HG02884 (cell line): ENCODE data around the gene UTF1.

Experiments used
- ATAC-seq: cut with Tn5 transposase; IDR thresholded peaks from one replicate; pipeline ENCODE4 v1.9.1; 2021; ENCODE audit warnings: mild to moderate bottlenecking, moderate library complexity; ENCODE audit not compliant: unreplicated experiment

Gene UTF1

DNA sequence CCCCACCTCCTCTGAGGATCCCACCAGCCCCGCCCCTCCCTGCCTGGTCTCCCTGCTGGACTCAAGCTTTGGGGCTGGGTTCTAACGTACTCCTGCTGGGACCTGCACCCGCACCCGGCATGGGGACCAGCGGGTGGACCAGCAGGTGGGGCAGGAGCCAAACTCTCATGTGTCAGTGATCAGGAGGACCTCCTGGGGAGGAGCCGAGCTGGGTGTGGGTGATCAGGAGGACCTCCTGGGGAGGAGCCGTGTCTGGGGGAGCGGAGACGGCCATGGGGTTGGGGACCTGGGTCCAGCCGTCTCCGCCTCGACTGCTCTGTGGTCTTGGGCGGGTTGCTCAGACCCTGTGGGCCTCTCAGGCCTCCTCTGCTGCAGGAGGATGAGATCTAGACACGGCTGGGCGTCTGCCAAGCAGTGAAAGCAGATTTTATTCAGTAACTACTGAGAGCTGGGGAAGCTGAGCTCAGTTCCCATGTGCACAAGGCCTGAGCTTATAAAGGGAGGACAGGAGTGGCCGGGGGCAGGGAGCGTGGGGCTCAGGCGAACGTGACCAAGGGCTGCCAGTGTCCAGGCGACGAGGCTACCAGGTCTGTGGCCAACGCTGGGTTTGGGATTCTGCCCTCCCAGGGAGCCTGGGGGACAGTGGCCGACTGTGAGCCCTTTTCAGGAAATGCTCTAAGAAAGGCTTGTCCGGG, 33.6 kb upstream of the UTF1 start:
- ATAC-seq, result no peak

DNA sequence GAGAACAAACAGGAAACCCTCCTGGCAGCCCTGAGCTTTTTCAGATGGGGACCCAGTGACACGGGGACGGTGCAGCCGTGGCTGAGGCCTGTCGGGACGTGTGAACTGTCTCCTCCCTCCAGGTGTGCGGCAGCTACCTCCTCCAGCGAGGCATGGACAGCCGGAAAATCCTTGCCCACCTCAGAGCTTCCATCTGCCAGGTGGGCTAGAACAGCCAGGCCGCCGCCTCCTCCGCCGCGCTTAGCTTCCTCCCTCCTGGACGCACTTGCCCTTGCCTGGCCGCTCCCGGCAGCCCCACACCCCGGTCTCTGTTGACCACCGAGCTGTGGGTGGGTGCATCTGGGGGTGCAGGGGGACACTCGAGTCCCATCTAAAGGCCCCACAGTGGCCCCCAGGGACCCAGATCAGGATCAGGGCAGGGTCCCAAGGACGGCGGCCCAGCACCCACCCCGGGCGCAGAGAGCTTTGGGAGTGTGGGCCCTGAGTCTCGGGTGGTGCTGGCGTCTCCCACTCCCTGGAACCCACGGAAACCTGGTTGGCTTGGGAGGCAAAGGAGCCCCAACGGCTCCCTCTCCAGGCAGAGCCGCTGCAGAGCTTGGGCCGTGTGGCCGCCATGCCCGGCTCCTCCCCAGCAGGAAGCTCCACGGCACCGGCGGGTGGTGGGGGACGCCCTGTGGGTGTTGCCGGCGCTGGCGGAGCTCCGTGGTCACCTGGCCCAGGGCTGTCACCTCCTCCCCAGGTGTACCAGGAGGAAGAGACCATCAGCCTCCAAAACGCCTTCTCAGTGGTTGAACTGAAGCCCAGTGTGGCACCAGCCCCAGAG, 32.9 kb upstream of the UTF1 start:
- ATAC-seq, result no peak

DNA sequence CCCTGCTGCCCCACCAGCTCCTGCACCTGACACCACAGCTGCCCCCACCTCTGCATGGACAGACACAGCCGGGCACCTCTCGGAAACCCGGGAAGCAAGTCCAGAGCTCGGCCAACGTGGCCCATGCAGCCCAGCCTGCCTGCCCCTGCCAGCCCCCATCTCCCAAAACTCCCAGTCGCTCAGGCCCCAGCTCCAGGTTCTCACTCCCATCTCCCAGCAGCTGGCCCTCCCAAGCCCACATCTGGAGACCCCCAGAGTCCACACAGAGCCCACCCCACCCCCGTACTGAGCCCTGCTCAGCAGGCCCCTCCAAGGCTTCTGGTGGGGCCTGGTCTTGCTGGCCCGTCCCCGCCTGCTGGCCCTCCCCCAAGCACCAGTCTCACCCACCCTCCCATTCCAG, 32.2 kb upstream of the UTF1 start:
- no peak for ATAC-seq

DNA sequence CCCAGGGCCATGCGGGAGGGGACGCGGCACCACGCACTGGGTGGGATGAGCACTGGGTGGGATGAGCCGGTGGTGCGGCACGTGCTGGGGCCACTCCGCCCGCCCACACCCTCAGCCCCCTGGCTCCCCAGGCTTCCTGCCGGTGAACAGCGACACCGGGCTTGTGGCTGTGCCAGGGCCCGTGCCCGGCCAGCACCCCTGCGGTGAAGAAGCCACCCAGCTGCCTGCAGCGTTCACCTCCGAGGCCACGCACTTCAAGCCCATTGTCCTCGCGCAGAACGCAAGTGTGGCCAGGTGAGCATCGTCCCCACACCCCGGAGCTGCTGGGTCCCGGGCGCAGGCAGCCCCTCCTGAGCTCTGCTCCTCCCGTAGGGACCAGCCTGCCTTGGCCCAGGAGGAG, 31.8 kb upstream of the UTF1 start:
- ATAC-seq, result no peak

DNA sequence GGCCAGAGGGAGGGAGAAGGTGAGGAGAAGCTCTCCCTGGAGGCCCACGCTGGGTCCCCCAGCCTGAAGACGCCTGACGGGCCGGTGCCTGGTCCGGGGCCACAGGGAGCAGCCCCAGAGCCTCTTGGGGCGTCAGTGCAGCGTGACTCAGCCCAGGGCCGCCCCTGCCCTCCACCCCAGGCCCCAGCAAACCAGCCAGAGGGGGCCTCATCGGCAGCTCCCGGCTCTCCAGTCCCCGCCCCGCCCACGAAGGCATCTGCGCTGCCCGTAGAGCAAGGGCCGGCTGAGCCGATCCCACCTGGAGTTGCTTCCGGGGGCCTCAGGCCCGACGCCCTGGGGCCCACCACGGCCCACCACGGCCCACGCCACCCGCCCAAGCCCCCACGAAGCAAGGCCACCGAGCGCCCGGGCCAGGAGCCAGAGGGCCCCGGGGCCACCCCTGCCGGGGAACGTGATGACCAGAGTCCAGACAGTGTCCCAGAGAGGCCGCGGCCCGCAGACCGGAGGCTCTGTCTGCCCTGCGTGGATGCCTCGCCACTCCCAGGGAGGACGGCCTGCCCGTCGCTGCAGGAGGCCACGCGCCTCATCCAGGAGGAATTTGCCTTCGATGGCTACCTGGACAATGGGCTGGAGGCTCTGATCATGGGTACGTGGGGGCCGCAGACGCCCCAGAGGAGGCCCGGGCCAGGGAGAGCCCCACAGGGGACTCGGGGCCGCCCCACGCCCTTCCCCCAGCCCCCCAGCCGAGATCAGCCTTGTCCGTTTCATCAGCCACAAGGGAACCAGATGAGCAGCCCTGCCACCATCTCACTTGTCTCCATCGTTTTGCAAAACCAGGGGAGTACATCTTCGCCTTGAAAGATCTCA, 31.2 kb upstream of the UTF1 start:
- no peak for ATAC-seq

DNA sequence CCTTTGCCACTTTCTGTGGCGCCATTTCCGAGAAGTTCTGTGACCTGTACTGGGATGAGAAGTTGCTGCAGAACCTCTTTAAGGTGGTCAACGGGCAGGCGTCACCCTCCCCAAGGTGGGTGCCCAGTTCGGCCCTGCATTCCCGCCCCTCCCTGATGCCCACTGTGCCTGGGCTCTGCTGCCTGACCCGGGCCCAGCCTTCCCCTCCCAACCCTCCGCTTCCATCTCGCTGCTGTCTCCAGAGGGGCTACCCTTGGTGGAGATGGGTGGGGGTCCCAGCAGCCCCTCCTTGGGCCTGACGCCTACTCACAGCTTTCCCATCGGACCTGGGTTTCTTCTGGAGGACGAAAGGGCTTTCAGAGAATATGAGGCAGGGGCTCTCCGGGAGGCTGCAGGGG, 30.5 kb upstream of the UTF1 start:
- no peak for ATAC-seq

DNA sequence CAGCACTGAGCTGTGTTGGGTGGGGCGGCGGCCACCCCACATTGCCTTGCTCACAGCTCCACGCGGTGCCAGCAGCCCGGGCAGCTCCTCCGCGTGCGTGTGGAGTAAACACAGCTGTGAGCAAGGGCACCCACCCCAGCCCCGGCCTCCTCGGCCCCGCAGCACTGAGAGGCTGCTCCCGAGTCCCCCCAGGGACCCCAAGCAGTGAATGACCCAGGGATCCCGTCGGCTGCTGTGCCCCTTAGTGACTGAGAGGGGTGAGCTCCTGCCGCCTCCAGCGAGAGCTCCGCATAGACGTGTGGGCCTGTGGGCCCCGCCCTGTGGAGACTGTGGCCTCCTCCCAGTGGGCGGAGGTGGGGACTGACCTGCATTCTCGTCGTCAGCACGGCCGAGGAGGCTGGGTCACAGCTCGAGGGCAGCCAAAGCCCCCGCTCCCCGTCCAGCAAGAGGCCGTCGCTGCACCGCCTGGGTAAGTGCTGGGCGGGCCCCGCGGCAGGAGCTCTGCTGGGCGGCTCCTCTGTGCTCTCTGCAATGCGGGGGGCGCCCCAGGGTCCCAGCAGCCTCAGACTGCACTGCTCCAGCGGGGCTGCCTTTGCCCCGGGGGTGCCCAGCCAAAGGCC, 29.9 kb upstream of the UTF1 start:
- ATAC-seq, result no peak

DNA sequence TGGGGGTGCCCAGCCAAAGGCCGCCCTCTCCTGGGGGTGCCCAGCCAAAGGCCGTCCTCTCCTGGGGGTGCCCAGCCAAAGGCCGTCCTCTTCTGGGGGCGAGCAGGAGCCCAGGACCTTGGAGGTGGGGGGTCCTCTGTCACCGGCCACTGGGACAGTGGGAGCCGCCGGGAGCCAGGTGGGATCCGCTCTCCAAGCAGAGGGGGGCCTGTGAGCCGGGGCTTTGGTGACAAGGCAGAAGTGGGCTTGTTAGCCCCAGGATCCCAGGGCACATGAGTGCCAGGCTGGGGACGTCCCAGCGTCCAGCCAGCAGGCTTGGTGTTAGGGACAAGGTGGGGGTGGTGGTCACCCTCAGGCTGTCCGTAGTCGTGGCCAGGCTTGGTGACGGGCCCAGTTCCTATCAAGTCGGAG, 29.4 kb upstream of the UTF1 start:
- ATAC-seq, result no peak

DNA sequence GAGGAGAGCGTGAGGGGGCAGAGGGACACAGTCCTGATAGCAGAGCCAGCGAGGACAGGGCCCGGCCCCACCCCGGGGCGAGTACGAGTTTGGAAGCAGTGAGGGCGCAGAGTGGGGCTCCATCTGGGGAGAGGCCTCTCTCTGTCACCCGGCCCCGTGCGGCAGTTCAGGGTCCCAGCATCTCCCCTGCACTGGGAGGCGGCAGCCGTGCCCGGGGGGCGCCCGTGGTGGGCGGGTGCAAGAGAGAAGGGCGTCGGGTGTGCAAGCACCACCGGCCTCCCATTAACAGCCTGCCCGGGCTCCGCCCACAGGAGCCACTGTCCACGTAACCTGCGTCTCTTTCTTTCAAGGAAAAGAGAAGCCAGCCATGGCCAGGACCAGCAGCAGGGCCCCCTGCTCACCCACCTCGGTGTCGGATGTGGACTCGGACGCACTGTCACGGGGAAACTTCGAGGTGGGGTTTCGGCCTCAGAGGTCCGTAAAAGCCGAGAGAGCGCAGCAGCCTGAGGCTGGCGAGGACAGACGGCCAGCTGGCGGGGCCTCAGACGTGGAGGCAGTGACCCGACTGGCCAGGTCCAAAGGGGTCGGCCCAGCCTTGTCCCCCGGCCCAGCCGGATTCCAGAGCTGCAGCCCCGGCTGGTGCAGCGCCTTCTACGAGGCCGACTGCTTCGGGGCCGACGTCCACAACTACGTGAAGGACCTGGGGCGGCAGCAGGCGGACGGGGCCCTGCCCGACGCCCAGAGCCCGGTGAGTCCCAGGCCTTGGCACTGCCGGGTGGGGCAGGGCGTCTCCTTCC, 28.7 kb upstream of the UTF1 start:
- no peak for ATAC-seq

DNA sequence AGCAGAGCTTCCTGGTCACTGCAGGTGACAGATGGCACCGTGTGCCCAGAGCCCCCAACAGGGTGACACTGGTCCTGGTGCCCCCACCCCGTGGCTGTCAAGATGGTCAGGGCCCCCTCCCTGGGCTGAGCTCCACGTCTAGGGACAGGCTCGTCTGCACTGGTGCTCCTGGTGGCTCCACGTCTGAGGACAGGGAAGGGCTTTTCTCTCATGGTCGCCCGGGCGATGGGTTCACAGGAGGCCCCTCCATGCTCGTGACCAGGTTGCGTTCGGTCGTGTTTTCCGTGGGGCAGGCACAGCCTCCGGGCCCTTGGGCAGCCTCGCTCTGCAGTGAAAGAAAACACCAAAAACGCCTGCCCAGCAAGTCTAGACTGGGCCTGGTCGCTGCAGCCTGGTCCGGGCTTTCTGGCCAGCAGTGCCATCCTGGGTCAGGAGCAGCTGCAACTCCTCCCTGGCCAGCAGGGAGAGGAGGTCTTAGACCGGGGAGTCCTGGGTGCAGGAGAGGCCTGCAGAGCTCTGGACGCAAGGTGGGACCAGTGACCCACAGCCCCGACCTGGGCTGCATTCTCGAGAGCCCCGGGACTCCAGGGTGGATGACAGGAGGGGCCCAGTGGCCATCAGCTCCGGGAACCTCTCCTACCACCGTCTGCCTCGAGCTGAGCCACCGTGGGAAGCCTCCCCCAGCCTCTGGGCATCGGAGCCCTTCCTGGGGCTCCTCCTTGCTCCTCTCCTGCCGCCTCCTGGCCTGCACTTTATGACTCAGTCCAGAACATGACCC, 27.9 kb upstream of the UTF1 start:
- no peak for ATAC-seq

DNA sequence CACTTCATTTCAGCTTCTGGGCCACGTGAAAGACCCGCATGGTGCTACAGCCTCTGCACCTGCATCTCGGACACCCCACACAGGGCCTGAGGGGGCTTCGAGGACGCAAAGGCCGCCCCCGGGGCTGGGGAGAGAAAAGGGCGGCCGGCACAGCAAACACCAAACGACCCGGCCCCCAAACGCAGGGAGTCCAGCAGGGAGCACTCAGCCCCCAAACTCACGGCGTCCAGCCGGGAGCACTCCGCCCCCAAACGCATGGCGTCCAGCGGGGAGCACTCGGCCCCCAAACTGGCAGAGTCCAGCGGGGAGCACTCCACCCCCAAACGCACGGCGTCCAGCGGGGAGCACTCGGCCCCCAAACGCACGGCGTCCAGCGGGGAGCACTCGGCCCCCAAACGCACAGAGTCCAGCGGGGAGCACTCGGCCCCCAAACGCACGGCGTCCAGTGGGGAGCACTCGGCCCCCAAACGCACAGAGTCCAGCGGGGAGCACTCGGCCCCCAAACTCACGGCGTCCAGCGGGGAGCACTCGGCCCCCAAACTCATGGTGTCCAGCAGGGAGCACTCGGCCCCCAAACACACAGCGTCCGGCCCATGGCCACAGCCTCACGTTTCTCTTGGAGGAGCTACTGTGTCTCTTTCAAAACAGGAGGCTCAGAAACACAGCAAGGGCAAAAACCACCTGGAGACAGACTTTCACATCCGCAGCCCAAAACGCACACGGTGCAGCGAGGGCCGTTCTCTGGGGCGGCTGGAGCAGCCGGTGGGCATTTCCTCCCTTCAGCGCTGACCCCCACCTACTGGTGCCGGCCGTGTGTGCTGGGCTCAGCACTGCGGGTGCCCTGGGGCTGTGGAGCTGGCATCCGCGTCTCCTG, 27.0 kb upstream of the UTF1 start:
- no peak for ATAC-seq

DNA sequence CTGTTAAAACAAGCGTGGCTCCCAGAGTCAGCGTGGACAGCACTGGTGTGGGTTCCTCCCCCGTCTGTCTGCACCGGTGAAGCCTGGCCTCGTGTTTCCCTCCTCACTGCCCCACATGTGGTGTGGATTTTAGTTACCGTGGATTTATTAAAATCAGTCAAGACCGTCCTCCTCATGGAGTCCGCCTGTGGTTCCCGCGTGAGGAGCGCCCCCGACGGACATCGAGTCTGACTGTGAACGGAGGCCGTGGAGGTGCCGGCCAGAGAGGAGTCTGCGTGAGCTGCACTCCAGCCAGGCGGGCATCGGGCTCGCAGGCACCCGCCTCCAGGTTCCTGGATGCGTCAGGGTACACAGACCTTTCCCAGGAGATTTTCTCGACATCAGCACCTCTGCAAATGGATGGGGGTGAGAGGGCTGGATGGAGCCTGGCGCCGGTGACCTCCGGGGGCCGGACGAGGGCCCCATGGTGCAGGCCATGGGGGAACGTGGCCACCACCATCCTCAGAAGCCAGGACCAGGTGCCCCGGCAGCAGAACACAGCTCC, 26.3 kb upstream of the UTF1 start:
- ATAC-seq, result no peak

DNA sequence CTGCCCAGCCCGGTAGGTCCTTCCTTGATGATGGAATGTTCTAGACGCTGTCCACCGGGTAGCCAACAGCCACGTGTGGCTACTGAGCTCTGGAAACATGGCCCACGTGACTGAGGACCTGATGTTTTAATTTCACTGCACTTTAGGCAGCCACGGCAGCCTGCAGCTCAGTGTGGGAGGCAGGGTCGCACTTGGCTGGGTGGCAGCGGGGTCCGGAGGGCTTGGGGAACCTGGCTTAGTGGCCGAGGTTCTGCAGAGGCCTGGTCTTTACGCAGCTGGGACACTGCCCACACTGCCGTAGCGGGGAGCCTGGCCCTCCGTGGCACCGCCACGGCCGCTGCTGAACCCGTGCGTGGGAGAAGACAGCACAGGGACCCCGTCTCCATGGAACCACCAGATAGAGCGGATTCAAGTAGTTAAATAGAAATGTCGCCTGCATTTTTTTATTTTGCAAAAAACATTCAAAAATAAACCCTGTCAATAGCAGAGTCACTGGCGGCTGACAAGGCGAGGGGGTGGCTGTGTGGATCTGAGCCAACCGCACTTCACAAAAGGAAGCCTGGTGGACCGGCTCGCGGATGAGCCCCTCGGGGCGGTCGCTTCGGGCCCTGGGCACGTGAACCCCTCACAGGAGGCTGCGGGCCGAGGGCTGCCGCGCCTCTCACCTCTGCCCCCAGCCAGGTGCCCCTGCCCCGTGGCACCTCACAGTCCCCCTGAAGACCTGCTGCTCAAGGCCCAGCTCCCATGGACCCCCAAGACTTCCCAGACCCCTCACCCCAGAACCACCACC, 25.6 kb upstream of the UTF1 start:
- ATAC-seq, result no peak

DNA sequence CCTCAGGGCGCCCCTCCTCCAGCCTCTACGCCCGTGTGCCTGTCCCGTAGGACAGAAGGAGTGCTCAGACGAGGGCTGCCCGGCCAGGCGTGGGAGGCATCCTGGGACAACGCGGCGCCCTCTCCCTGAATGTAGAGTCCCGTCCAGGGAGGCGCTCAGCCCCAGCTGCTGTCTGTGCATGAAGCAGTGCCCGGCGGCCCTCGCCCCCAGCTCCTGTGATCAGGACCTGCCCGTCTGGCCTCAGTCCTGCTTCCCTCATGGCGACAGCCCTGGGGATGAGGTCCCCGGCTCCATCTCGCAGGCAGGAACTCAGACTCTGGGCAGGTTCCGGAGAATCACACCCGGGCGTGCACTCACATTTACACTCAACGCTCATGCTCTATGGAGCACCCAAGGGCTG, 24.9 kb upstream of the UTF1 start:
- ATAC-seq, result no peak

DNA sequence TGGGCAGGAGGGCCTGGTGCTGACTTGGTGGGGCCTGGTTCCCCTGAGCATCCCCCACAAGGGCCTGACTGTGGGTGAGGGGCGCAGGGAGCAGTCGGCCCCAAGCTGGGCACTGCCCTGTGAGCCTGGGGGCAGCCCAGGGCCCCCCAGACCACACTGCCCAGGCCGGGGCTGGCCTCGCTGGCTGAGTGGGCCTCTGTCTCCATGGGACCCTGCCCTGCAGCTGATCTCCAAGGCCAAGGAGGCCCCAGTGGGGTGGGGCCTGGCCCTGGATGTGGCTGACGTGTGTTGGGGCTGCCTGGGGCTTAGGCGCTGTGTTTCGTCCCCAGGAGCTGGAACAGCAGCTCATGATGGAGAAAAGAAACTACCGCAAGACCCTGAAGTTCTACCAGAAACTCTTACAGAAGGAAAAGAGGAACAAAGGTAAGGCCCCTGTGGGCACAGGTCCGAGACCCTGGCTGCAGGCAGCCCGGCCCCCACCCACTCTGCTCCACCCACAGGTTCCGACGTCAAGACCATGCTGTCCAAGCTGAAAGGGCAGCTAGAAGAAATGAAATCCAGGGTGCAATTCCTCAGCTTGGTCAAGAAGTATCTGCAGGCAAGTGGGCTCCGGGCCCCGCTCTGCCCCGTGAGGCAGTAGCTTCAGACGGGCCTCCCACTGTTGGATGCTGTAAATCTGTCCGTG, 23.5 kb upstream of the UTF1 start:
- ATAC-seq, result no peak

DNA sequence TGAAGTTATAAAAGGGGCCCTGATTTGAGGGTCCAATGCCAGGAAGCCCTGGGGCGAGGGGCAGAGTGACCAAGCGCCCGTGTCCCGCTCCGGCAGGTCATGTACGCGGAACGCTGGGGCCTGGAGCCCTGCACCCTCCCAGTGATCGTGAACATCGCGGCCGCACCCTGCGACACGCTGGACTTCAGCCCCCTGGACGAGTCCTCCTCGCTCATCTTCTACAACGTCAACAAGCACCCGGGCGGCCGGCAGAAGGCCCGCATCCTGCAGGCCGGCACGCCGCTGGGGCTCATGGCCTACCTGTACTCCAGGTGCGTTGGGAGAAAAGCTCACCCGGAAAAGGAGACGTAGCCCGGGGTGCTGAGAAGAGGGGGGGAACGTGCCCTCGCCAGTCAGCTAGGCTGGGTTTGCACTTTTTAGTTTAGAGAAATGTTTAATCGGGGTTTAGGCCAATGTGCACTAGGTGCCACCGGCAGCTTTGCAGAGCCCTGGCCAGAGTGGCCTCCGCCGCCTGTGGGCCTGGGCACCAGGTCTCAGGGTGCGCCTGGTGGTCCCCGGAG, 22.9 kb upstream of the UTF1 start:
- no peak for ATAC-seq

DNA sequence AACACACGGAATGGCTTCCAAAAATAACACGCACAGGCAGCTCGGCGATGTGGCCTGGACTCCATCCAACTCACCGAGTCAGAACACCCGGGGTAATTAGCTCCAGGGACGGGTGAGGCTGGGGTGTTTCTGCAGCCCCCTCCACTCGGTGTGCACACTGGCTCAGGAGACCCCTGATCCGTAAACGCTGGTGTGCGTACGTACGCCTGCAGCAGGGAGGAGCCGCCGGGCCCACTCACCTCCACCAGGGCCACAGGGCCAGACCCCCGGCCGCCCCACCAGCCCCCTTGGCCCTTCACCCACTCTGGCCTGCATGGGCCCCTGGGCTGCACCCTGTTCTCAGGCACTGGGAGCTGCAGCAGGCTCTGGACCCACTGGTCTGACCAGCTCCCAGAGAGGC, 22.4 kb upstream of the UTF1 start:
- no peak for ATAC-seq
